ENCODE results near the gene RNU5D-1. TPM values are rescaled to one million over a fixed set of nuclear protein-coding genes. Genes with fewer than 3 reads are reported as not detected.

Gene RNU5D-1
- polyA plus RNA-seq, 1 experiment: not detected

GRCh38 chr1:44760876-44761275 lies 29.9 kb upstream of the RNU5D-1 start:
- no peak for TF ChIP-seq CTCF (IDR thresholded peaks at IDR 0.05; ENCODE audit: low read depth, low read length)
- H3K4me3 ChIP-seq (ENCODE audit: low read depth, low read length): no peak overlapping the region
- no peaks in the 10 kb centered on the region for H3K9me3 ChIP-seq (ENCODE audit: control insufficient read depth, insufficient read depth, low read length)
- no peak overlapping the region for H3K27ac ChIP-seq (ENCODE audit: low read depth, low read length)
- H3K27me3 ChIP-seq (ENCODE audit: control insufficient read depth, insufficient read depth, low read length): no peaks in the 10 kb centered on the region
- ChIA-PET POLR2A (interaction anchor here (1.2 kb wide), 1 partner anchor 14 kb away, joined by 3 read pairs; the partner anchor contains the start of gene RPS8), CTCF (interaction anchor here (2.2 kb wide), 1 partner anchor 30 kb away, joined by 8 read pairs; the partner anchor contains the start of gene RNU5D-1)
- DNase-seq (ENCODE audit: low read depth, low spot score): no peak

- POLR2A ChIA-PET: no interaction called here
- DNase-seq (ENCODE audit: low read depth, low spot score): no peak
- TF ChIP-seq CTCF (IDR thresholded peaks at IDR 0.05; ENCODE audit: low read depth, low read length): no peak
- Histone ChIP-seq H3K9me3 (ENCODE audit: control insufficient read depth, insufficient read depth, low read length) (no peaks in the 10 kb centered on the region), H3K27me3 (ENCODE audit: control insufficient read depth, insufficient read depth, low read length) (no peaks in the 10 kb centered on the region), H3K4me3 (ENCODE audit: low read depth, low read length) (no peak overlapping the region), H3K27ac (ENCODE audit: low read depth, low read length) (no peak overlapping the region)
- CTCF ChIA-PET: interaction anchor here (1.0 kb wide), 1 partner anchor 27 kb away, joined by 6 read pairs; the partner anchor contains the start of gene RNU5D-1
These were observed 28.1 kb upstream of the RNU5D-1 start for GRCh38 chr1:44759077-44759476.

GRCh38 chr1:44757420-44757819 lies 26.4 kb upstream of the RNU5D-1 start:
- no peak for TF ChIP-seq CTCF (IDR thresholded peaks at IDR 0.05; ENCODE audit: low read depth, low read length)
- ChIA-PET CTCF (interaction anchor here (2.0 kb wide), 1 partner anchor 26 kb away, joined by 7 read pairs; the partner anchor contains the start of gene RNU5D-1), POLR2A (interaction anchor here (1.4 kb wide), 1 partner anchor 18 kb away, joined by 5 read pairs; the partner anchor contains the start of gene RPS8)
- Histone ChIP-seq H3K9me3 (ENCODE audit: control insufficient read depth, insufficient read depth, low read length) (no peaks in the 10 kb centered on the region), H3K27ac (ENCODE audit: low read depth, low read length) (no peak overlapping the region), H3K27me3 (ENCODE audit: control insufficient read depth, insufficient read depth, low read length) (no peaks in the 10 kb centered on the region), H3K4me3 (ENCODE audit: low read depth, low read length) (no peak overlapping the region)
- no peak for DNase-seq (ENCODE audit: low read depth, low spot score)

- H3K27ac ChIP-seq (ENCODE audit: low read depth, low read length): no peak overlapping the region
- POLR2A ChIA-PET: interaction anchor here (0.5 to 0.8 kb wide), 2 partner anchors 17 to 274 kb away, joined by 3 read pairs; partner anchors contain the start of gene RNU5D-1
- no peak overlapping the region for H3K4me3 ChIP-seq (ENCODE audit: low read depth, low read length)
- DNase-seq (ENCODE audit: low read depth, low spot score): no peak
- H3K27me3 ChIP-seq (ENCODE audit: control insufficient read depth, insufficient read depth, low read length): no peaks in the 10 kb centered on the region
- H3K9me3 ChIP-seq (ENCODE audit: control insufficient read depth, insufficient read depth, low read length): no peaks in the 10 kb centered on the region
- CTCF ChIA-PET: interaction anchor here (0.6 to 10.4 kb wide), 2 partner anchors 17 to 19 kb away, joined by 4 to 89 read pairs; partner anchors contain the start of gene RNU5D-1
- TF ChIP-seq CTCF (IDR thresholded peaks at IDR 0.05; ENCODE audit: low read depth, low read length): no peak
These were observed 16.9 kb upstream of the RNU5D-1 start for GRCh38 chr1:44747878-44748277.

- TF ChIP-seq CTCF (IDR thresholded peaks at IDR 0.05; ENCODE audit: low read depth, low read length): no peak
- H3K27ac ChIP-seq (ENCODE audit: low read depth, low read length): no peak overlapping the region
- DNase-seq (ENCODE audit: low read depth, low spot score): no peak
- no peak overlapping the region for H3K4me3 ChIP-seq (ENCODE audit: low read depth, low read length)
- CTCF ChIA-PET: interaction anchor here (0.6 to 10.4 kb wide), 4 partner anchors 12 to 1911 kb away, joined by 3 to 89 read pairs (median 4); partner anchors contain the start of gene RNU5D-1
- no peaks in the 10 kb centered on the region for H3K27me3 ChIP-seq (ENCODE audit: control insufficient read depth, insufficient read depth, low read length)
- POLR2A ChIA-PET: interaction anchor here (0.6 to 1.0 kb wide), 2 partner anchors 32 to 559 kb away, joined by 3 to 4 read pairs; partner anchors contain the start of gene RPS8
- H3K9me3 ChIP-seq (ENCODE audit: control insufficient read depth, insufficient read depth, low read length): peaks cover 4% of the 10 kb centered on the region; the same call in 1 of the 2 replicates
These were observed 12.2 kb upstream of the RNU5D-1 start for GRCh38 chr1:44743211-44743610.

All from AG04450 (cell line).